ENCODE results near the gene KIF23. TPM values are rescaled to one million over a fixed set of nuclear protein-coding genes. Genes with fewer than 3 reads are reported as not detected.

The KIF23 gene
- total and polyA plus RNA-seq, 2 experiments from 2014 or later = 12.3 to 58.9 TPM

DNA sequence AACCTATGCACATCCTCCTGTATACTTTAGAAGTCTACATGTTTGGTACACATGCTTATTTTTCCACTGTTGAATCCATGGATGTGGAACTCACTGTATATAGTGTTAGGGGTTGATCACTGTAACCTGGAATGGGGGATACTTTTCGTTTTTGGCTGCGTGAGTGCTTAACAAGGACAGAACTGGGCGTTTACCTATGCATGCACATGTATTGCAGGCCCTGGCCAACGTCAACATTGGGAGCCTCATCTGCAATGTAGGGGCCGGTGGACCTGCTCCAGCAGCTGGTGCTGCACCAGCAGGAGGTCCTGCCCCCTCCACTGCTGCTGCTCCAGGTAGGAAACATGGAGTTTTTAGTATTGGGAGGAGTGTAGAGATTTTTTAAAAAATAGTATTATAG is 40.8 kb downstream of the KIF23 start:
- Histone ChIP-seq H3K27me3 (no peaks in the 10 kb centered on the region), H3K9me3 (ENCODE audit: low read depth) (no peaks in the 10 kb centered on the region), H3K4me3 (no peak overlapping the region), H3K27ac (peak overlapping the region; percentile 29), H3K36me3 (peaks cover 19% of the 10 kb centered on the region), H3K4me1 (ENCODE audit: low read depth) (peaks cover 18% of the 10 kb centered on the region)
- TF ChIP-seq, protein P1, sequence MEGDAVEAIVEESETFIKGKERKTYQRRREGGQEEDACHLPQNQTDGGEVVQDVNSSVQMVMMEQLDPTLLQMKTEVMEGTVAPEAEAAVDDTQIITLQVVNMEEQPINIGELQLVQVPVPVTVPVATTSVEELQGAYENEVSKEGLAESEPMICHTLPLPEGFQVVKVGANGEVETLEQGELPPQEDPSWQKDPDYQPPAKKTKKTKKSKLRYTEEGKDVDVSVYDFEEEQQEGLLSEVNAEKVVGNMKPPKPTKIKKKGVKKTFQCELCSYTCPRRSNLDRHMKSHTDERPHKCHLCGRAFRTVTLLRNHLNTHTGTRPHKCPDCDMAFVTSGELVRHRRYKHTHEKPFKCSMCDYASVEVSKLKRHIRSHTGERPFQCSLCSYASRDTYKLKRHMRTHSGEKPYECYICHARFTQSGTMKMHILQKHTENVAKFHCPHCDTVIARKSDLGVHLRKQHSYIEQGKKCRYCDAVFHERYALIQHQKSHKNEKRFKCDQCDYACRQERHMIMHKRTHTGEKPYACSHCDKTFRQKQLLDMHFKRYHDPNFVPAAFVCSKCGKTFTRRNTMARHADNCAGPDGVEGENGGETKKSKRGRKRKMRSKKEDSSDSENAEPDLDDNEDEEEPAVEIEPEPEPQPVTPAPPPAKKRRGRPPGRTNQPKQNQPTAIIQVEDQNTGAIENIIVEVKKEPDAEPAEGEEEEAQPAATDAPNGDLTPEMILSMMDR (IDR thresholded peaks at IDR 0.05; ENCODE audit: low read depth, low read length) = no peak
- DNase-seq (ENCODE audit: low read depth in 1 of 2, low spot score in 1 of 2) = no peak

GRCh38 chr15:69456208-69457166 is 42.3 kb downstream of the KIF23 start:
- Histone ChIP-seq H3K9me3 (ENCODE audit: low read depth) (no peaks in the 10 kb centered on the region), H3K4me1 (ENCODE audit: low read depth) (peaks cover 18% of the 10 kb centered on the region), H3K36me3 (peaks cover 19% of the 10 kb centered on the region), H3K27me3 (no peaks in the 10 kb centered on the region), H3K4me3 (no peak overlapping the region), H3K27ac (peak overlapping the region; percentile 59)
- TF ChIP-seq, protein P1 (IDR thresholded peaks at IDR 0.05; ENCODE audit: low read depth, low read length) = no peak
- DNase-seq (ENCODE audit: low read depth in 1 of 2, low spot score in 1 of 2) = no peak

DNA sequence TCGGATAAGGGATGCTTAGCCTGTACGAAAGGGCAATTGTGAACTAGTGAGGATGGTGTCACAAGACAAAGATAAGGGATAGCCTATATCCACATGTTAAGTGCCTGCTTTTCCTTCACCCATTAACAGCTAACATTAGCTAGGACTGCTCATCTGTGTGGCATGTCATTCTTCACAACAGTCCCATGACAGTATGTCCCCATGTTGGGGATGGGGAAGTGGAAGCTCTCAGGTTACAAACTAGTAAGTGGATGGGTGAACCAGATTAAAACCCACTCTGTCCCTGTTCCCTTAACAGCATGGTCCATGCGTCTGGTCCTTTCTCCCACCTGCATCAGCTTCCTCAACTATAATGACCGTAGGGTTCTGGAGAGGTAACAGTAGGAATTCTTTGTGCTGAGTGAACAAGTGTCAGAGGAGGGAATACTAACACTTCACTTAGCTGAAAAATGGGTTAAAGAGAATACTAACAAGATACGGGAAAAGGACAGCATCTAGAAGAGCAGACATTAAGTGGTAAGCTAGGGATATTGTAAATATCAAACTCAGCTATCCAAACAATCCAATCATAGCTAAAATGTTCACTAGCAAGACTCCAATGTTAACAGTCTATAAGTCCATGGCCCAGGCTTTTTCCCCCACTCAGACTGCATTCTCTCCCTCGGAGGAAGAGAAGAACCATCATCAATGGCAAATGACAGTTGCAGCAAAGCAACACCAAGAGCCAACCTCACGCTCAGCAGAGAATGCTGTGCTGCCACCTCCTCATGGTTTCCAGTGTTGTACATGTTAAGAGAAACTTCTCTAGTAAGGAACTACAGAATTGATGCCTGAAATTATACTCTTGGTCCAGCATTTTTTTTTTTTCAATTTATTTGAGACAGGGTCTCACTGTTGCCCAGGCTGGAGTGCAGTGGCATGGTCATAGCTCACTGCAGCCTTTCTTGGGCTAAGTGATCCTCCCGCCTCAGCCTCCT is 43.4 kb downstream of the KIF23 start:
- TF ChIP-seq, protein P1 (IDR thresholded peaks at IDR 0.05; ENCODE audit: low read depth, low read length) = no peak
- no peak for DNase-seq (ENCODE audit: low read depth in 1 of 2, low spot score in 1 of 2)
- H3K27me3 ChIP-seq = no peaks in the 10 kb centered on the region
- no peak overlapping the region for H3K4me3 ChIP-seq
- H3K4me1 ChIP-seq (ENCODE audit: low read depth) = peaks cover 12% of the 10 kb centered on the region
- peak overlapping the region; percentile 59 for H3K27ac ChIP-seq
- H3K36me3 ChIP-seq = peaks cover 19% of the 10 kb centered on the region
- H3K9me3 ChIP-seq (ENCODE audit: low read depth) = no peaks in the 10 kb centered on the region

GRCh38 chr15:69459066-69459465 is 44.9 kb downstream of the KIF23 start:
- Histone ChIP-seq H3K4me1 (ENCODE audit: low read depth) (peaks cover 19% of the 10 kb centered on the region), H3K9me3 (ENCODE audit: low read depth) (no peaks in the 10 kb centered on the region), H3K27me3 (no peaks in the 10 kb centered on the region), H3K4me3 (no peak overlapping the region), H3K36me3 (peaks cover 19% of the 10 kb centered on the region), H3K27ac (no peak overlapping the region)
- no peak for DNase-seq (ENCODE audit: low read depth in 1 of 2, low spot score in 1 of 2)
- TF ChIP-seq, protein P1 (IDR thresholded peaks at IDR 0.05; ENCODE audit: low read depth, low read length) = no peak

- DNase-seq (ENCODE audit: low read depth in 1 of 2, low spot score in 1 of 2) = no peak
- TF ChIP-seq, protein P1 (IDR thresholded peaks at IDR 0.05; ENCODE audit: low read depth, low read length) = no peak
- Histone ChIP-seq H3K36me3 (peaks cover 12% of the 10 kb centered on the region), H3K4me3 (no peak overlapping the region), H3K9me3 (ENCODE audit: low read depth) (no peaks in the 10 kb centered on the region), H3K27me3 (no peaks in the 10 kb centered on the region), H3K27ac (no peak overlapping the region), H3K4me1 (ENCODE audit: low read depth) (peaks cover 11% of the 10 kb centered on the region)
These were observed 46.3 kb downstream of the KIF23 start for GRCh38 chr15:69460481-69460880.
